Psoas muscle (tissue), 8 donors: Measurements from ENCODE around the gene RPS6KA2. TPM values are rescaled to one million over a fixed set of nuclear protein-coding genes. Genes with fewer than 3 reads are reported as not detected.
A peak's percentile ranks its signal among the peaks of the same experiment; 100 is the strongest.

ENCODE experiments used
- ATAC-seq, 4 donors: fragments of 200-7000 bp; cut with Tn5 transposase; one replicate each; pipeline ENCODE4 v1.9.1; 2020; ENCODE audit warnings: moderate library complexity in 3 of 4, mild to moderate bottlenecking in 2 of 4
- DNase-seq, 2 donors: peaks; one replicate each; pipeline ENCODE4 v3.0.0-alpha.2; 2020
- H3K27ac ChIP-seq: fragments of 200-600 bp; one replicate; pipeline ENCODE4 v1.8.0; 2022
- H3K27me3 ChIP-seq, 3 donors: fragments of 200-600 bp in 1 of 3; one replicate each; pipeline versions ENCODE4 v1.6.1 to v1.8.0; 2013 to 2022; ENCODE audit warnings: low read length in 2 of 3, mild to moderate bottlenecking in 2 of 3, moderate library complexity in 1 of 3; ENCODE audit not compliant: insufficient read depth in 3 of 3
- H3K36me3 ChIP-seq, 2 donors: fragments of 200-600 bp in 1 of 2; one replicate each; pipeline versions ENCODE4 v1.6.1 to v1.8.0; 2013 to 2022; ENCODE audit warnings: low read depth in 1 of 2, mild to moderate bottlenecking in 1 of 2, moderate library complexity in 1 of 2; ENCODE audit not compliant: insufficient read depth in 1 of 2
- H3K4me1 ChIP-seq: fragments of 200-600 bp; one replicate; pipeline ENCODE4 v1.8.0; 2022
- H3K4me3 ChIP-seq: fragments of 200-600 bp; one replicate; pipeline ENCODE4 v1.8.0; 2022; ENCODE audit warnings: mild to moderate bottlenecking
- H3K9me3 ChIP-seq: fragments of 200-600 bp; one replicate; pipeline ENCODE4 v1.8.0; 2022
- CTCF ChIP-seq: fragments of 200-600 bp; IDR thresholded peaks from one replicate; pipeline ENCODE4 v1.8.0; 2022; ENCODE audit warnings: antibody characterized with exemption
- WGBS, 3 donors: extraction: QIAGEN DNeasy Blood & Tissue Kit; methylation state at CpG; one replicate each; pipeline versions ENCODE4 v1.1.6 to v1.1.7; 2013; 5-methylcytosine and 5-hydroxymethylcytosine counted together
- intact Hi-C, 2 donors: fragments of 100-400 bp; cut with DNase I; formaldehyde crosslinking; loops; one replicate each; pipeline versions ENCODE4 v1.11.0 to v1.14.2; 2022
- polyA plus RNA-seq, 3 donors: library from polyadenylated mRNA; stranded (reverse); fragments of 200-250 nt; gene quantifications; one replicate each; pipeline ENCODE4 v1.2.3, GENCODE V29; 2013
- total RNA-seq, 4 donors: library from RNA; stranded (reverse); fragmentation: NEBNext Ultra II Directional in 2 of 4; extraction: Animal tissue kit (Norgen Biotek cat#: 25700) in 2 of 4; gene quantifications; one replicate each; pipeline versions ENCODE4 v1.2.1 to v1.2.4, GENCODE V29; 2021 to 2023
- donor health status: healthy with polysubstance abuse.
- donor health status: DM: no; HTN: no; CAD: no; lungs with moderate emphysema.
- donor health status: Bipolar disorder and iron deficiency.
- donor health status: healthy.
- donor health status: DM: yes; HTN: yes; CAD: no.
- donor health status: DM: no; HTN: no; CAD: no.
- donor health status: DM: no; HTN: no; CAD: no.
- donor health status: DM: yes; HTN: yes; CAD: no.

The RPS6KA2 gene
- total and polyA plus RNA-seq, 7 donors: 7.8 to 40.4 (median 20.0) TPM

- ATAC-seq (no peak), DNase-seq (no peak)
- Histone ChIP-seq H3K36me3 (no peaks in the 10 kb centered on the region), H3K27me3 (no peaks in the 10 kb centered on the region), H3K27ac (peak overlapping the region; percentile 94), H3K9me3 (no peaks in the 10 kb centered on the region), H3K4me1 (peaks cover 29% of the 10 kb centered on the region), H3K4me3 (no peak overlapping the region)
- 89 to 94% (median 93%) methylated on average over 1 of the region's 1 CpG for WGBS, 3 donors
- TF ChIP-seq CTCF: no peak
- intact Hi-C loops: no loop called here
These were observed 247.9 kb downstream of the RPS6KA2 start for GRCh38 chr6:166379103-166379586.

- no peak for TF ChIP-seq CTCF
- H3K4me1 ChIP-seq: peaks cover 29% of the 10 kb centered on the region
- H3K4me3 ChIP-seq: no peak overlapping the region
- no peak overlapping the region for H3K27ac ChIP-seq
- H3K36me3 ChIP-seq: no peaks in the 10 kb centered on the region
- intact Hi-C loops: no loop called here
- ATAC-seq (no peak), DNase-seq (no peak)
- 45 to 71% (median 65%) methylated on average over 2 of the region's 2 CpGs for WGBS, 3 donors
- no peaks in the 10 kb centered on the region for H3K9me3 ChIP-seq
- no peaks in the 10 kb centered on the region for H3K27me3 ChIP-seq
These were observed 249.3 kb downstream of the RPS6KA2 start for GRCh38 chr6:166377721-166378120.

- intact Hi-C loops: no loop called here
- Histone ChIP-seq H3K27ac (no peak overlapping the region), H3K36me3 (no peaks in the 10 kb centered on the region), H3K4me1 (peaks cover 17% of the 10 kb centered on the region), H3K4me3 (no peak overlapping the region), H3K9me3 (no peaks in the 10 kb centered on the region), H3K27me3 (no peaks in the 10 kb centered on the region)
- no peak for ATAC-seq
- no peak for TF ChIP-seq CTCF
- DNase-seq: no peak
- WGBS, 3 donors: 91 to 100% (median 92%) methylated on average over 1 of the region's 1 CpG
These were observed 252.0 kb downstream of the RPS6KA2 start for GRCh38 chr6:166375013-166375412.

GRCh38 chr6:166370489-166370888 is 256.6 kb downstream of the RPS6KA2 start:
- H3K27me3 ChIP-seq: no peaks in the 10 kb centered on the region
- no peak overlapping the region for H3K4me3 ChIP-seq
- peaks cover 13% of the 10 kb centered on the region for H3K4me1 ChIP-seq
- 87 to 92% (median 90%) methylated on average over 3 of the region's 3 CpGs for WGBS, 3 donors
- no peaks in the 10 kb centered on the region for H3K9me3 ChIP-seq
- ATAC-seq (no peak), DNase-seq (no peak)
- H3K27ac ChIP-seq: no peak overlapping the region
- intact Hi-C loops: no loop called here
- no peak for TF ChIP-seq CTCF
- peaks cover 0 to 24% of the 10 kb centered on the region in 2 donors for H3K36me3 ChIP-seq

- Histone ChIP-seq H3K4me1 (peaks cover 20% of the 10 kb centered on the region), H3K9me3 (no peaks in the 10 kb centered on the region), H3K4me3 (no peak overlapping the region), H3K27ac (no peak overlapping the region), H3K36me3 (peaks cover 0 to 24% of the 10 kb centered on the region in 2 donors), H3K27me3 (no peaks in the 10 kb centered on the region)
- DNase-seq (no peak), ATAC-seq (no peak)
- TF ChIP-seq CTCF: no peak
- intact Hi-C loops: no loop called here
- 76 to 78% (median 77%) methylated on average over 3 of the region's 3 CpGs for WGBS, 3 donors
These were observed 257.3 kb downstream of the RPS6KA2 start for GRCh38 chr6:166369782-166370181.
